WERI-Rb-1 (cell line): ENCODE results near the gene PRXL2B.
"Not testable (repeated sequence)": the region's sequence is repeated elsewhere in the genome, so short reads cannot be mapped to it uniquely, and the experiment has no call there.

Source experiments
- DNase-seq: peaks from one replicate; pipeline ENCODE4 v3.0.0-alpha.2; 2020
- H3K27ac ChIP-seq: fragments of 250-450 bp; sonication (Bioruptor Pico); 2 replicates; pipeline ENCODE4 v1.5.1; 2020; ENCODE audit warnings: mild to moderate bottlenecking, moderate library complexity
- H3K27me3 ChIP-seq: fragments of 250-450 bp; sonication (Bioruptor Pico); 2 replicates; pipeline ENCODE4 v1.5.1; 2021; ENCODE audit warnings: mild to moderate bottlenecking, low read depth, moderate library complexity; ENCODE audit not compliant: insufficient read depth, severe bottlenecking
- H3K36me3 ChIP-seq: fragments of 250-450 bp; sonication (Bioruptor Pico); 2 replicates; pipeline ENCODE4 v1.5.1; 2020; ENCODE audit warnings: mild to moderate bottlenecking, moderate library complexity
- H3K4me3 ChIP-seq: 2 replicates; pipeline ENCODE4 v1.5.1; 2011; ENCODE audit warnings: low read depth, mild to moderate bottlenecking, control low read depth, low read length
- H3K9me3 ChIP-seq: fragments of 250-450 bp; sonication (Bioruptor Pico); 2 replicates; pipeline ENCODE4 v1.5.1; 2021; ENCODE audit warnings: mild to moderate bottlenecking, moderate library complexity; ENCODE audit not compliant: severe bottlenecking
- TF ChIP-seq, protein P1 (sequence below): IDR thresholded peaks from 2 replicates; pipeline ENCODE4 v1.5.1; 2011; ENCODE audit warnings: low read depth, mild to moderate bottlenecking, control low read depth, inconsistent platforms, low read length

The PRXL2B gene

DNA sequence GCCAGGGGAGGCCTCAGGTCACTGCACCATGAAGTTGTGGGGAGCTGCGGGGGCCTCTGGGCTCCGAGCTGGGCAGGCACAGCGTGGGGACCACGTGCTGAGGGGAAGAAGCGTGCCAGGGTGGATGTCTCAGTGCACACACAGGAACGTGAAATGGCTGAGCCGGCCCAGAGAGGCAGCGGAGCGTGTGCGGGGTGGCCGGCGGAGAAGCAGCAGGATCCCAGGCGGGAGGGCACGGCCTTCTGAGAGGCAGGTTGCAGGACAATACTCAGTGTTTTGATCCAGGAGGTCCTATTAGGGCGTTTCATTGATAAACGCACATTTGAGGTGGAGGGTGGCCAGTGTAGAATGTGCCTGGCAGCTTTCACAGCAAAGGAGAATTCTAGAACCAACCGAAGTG, 17.5 kb upstream of the PRXL2B start:
- H3K27ac ChIP-seq = no peak overlapping the region
- no peak overlapping the region for H3K4me3 ChIP-seq
- DNase-seq = no peak
- H3K9me3 ChIP-seq = peaks cover 17% of the 10 kb centered on the region
- no peaks in the 10 kb centered on the region for H3K36me3 ChIP-seq
- TF ChIP-seq, protein P1, sequence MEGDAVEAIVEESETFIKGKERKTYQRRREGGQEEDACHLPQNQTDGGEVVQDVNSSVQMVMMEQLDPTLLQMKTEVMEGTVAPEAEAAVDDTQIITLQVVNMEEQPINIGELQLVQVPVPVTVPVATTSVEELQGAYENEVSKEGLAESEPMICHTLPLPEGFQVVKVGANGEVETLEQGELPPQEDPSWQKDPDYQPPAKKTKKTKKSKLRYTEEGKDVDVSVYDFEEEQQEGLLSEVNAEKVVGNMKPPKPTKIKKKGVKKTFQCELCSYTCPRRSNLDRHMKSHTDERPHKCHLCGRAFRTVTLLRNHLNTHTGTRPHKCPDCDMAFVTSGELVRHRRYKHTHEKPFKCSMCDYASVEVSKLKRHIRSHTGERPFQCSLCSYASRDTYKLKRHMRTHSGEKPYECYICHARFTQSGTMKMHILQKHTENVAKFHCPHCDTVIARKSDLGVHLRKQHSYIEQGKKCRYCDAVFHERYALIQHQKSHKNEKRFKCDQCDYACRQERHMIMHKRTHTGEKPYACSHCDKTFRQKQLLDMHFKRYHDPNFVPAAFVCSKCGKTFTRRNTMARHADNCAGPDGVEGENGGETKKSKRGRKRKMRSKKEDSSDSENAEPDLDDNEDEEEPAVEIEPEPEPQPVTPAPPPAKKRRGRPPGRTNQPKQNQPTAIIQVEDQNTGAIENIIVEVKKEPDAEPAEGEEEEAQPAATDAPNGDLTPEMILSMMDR = no peak
- H3K27me3 ChIP-seq = no peaks in the 10 kb centered on the region

DNA sequence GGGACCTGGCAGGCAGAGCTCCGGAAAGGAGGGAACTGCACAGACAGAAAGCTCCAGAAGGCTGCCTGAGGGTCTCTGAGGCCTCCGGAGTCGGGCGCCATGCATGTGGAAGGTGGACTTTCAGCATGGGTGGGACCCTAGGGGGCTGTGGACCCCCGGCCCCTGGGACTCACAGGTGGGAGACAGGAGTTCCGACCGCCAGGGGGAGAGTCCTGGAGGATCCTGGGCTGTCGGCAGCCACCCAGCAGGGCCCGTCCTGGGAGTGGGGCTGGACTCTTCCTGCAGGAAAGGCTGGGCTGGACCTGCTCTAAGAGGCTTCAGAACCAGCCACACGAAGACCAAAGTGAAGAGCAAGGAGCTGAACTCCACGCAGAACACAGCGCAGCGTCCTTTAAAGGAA, 16.9 kb upstream of the PRXL2B start:
- not testable (repeated sequence) for DNase-seq, H3K4me3 ChIP-seq, H3K36me3 ChIP-seq, H3K27me3 ChIP-seq, H3K27ac ChIP-seq
- peaks cover 17% of the 10 kb centered on the region for H3K9me3 ChIP-seq

DNA sequence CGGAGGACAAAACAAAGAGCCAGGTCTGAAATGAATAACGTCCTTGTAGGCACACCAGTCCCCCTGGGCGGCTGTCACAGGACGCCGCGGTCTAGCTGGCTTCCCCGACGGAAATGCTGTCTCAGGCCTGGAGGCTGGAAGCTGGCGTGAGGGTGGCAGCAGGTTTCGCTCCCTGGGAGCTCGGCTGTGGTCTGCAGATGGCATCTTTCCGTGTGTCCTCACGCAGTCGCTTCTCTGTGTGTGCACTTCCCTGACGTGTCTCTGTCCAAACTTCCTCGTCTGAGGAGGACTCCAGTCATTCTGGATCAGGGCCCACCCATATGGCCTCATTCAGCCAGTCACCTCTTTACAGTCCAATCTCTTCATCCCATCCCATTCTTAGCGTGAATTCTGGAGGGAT, 16.2 kb upstream of the PRXL2B start:
- no peaks in the 10 kb centered on the region for H3K27me3 ChIP-seq
- no peak overlapping the region for H3K27ac ChIP-seq
- TF ChIP-seq, protein P1 = no peak

DNA sequence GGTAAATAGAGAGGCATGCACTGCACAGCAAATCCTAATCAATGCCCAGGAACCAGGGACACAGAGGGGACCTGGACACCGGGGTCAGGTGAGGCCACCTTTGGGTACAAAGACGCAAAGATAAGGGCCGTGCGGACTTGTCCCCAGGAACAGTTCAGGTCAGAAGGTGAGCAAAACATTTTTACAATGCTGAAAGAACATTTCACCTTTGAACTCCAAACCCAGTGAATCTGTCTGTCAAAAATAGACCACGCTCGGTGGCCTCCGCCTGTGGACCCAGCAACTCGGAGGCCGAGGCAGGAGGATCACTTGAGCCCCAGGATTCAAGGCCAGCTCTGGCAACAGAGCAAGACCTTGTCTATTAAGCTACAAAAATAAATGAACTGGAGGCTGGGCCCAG, 15.2 kb upstream of the PRXL2B start:
- Histone ChIP-seq H3K4me3 (no peak overlapping the region), H3K9me3 (peaks cover 17% of the 10 kb centered on the region), H3K27ac (no peak overlapping the region), H3K27me3 (no peaks in the 10 kb centered on the region), H3K36me3 (no peaks in the 10 kb centered on the region)
- TF ChIP-seq, protein P1 = no peak
- DNase-seq = no peak

More for the DNA sequence above, 16.2 kb upstream of the PRXL2B start:
- H3K36me3 ChIP-seq = no peaks in the 10 kb centered on the region
- peaks cover 17% of the 10 kb centered on the region for H3K9me3 ChIP-seq
- DNase-seq = no peak
- H3K4me3 ChIP-seq = no peak overlapping the region

DNA sequence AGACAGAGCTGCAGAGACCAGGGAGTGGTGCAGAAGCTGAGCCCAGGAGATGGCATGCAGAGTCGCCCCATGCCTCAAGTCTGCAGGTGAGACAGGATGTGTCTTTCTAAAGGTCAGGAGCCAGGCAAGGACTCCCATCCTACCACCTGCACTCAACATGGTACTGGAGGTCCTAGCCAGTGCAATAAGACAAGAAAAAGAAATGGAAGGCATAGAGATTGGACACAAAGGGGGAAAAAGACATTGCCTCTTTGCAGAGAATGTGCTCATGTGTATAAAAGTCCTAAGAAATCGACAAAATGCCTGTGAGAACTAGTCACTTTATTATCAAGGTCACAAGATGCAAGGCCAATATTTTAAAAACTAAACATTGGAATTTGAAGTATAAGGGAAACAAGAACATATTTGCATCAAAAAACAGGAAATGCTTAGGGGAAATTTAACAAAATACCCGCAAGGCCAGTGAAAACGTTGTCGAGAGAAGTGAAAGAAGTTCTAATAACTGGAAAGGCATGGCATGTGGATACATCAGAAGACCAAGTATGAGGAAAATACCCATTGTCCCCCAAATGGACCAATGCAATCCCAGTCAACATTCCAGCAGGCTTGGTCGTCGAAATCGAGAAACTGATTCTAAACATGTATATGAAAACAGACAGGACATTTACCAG, 13.2 kb upstream of the PRXL2B start:
- Histone ChIP-seq H3K27me3 (no peaks in the 10 kb centered on the region), H3K4me3 (no peak overlapping the region), H3K27ac (no peak overlapping the region), H3K36me3 (no peaks in the 10 kb centered on the region), H3K9me3 (peaks cover 17% of the 10 kb centered on the region)
- TF ChIP-seq, protein P1 = no peak
- DNase-seq = no peak

DNA sequence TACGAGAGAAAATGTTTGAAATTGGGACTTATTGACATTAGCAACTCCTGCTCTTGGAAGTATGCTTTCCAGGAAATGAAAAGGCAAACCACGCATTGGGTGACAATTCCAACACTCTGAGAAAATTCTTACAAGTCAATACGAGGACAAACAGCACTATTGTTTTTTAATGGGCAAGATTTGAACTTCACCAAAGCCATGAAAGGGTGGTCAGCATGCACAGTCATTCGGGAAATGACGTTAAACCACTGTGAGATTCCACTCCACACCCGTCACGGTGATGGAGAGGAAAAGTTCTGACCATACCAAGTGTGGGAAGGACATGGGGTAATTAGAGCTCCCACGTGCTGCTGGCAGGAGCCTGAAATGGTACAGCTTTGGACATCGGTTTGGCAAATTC, 12.2 kb upstream of the PRXL2B start:
- Histone ChIP-seq H3K27ac (no peak overlapping the region), H3K36me3 (no peaks in the 10 kb centered on the region), H3K27me3 (no peaks in the 10 kb centered on the region), H3K4me3 (no peak overlapping the region), H3K9me3 (peaks cover 17% of the 10 kb centered on the region)
- DNase-seq = no peak
- TF ChIP-seq, protein P1 = no peak
